ENCODE results near the gene KCNJ10.

Gene KCNJ10

GRCh38 chr1:160082926-160083325, 13.0 kb upstream of the KCNJ10 start:
- DNase-seq, result no peak

- no peak for DNase-seq
These were observed 12.5 kb upstream of the KCNJ10 start for GRCh38 chr1:160082487-160082886.

- DNase-seq, result no peak
These were observed 11.4 kb upstream of the KCNJ10 start, which contains the start of gene KCNJ9 for GRCh38 chr1:160081261-160081936. Gene KCNJ9 (plus strand): TSS chr1:160081538. CDS start chr1:160084031, 2,493 bp downstream.

- DNase-seq, result no peak
These were observed 10.6 kb upstream of the KCNJ10 start for GRCh38 chr1:160080381-160081100.

- no peak for DNase-seq
These were observed 9.5 kb upstream of the KCNJ10 start for GRCh38 chr1:160079448-160079847.

- DNase-seq, result peak; percentile 58 to 60
These were observed 8.7 kb upstream of the KCNJ10 start for GRCh38 chr1:160078512-160079195.

- DNase-seq, result no peak
These were observed 7.5 kb upstream of the KCNJ10 start for GRCh38 chr1:160077486-160077885.

GRCh38 chr1:160076295-160076694, 6.3 kb upstream of the KCNJ10 start:
- no peak for DNase-seq

- DNase-seq, result no peak
These were observed 5.9 kb upstream of the KCNJ10 start for GRCh38 chr1:160075836-160076235.

GRCh38 chr1:160074865-160075264, 4.9 kb upstream of the KCNJ10 start:
- DNase-seq, result no peak

- no peak for DNase-seq
These were observed 1.3 kb upstream of the KCNJ10 start for GRCh38 chr1:160071289-160071688.

- DNase-seq, result peak; percentile 69 to 82
These were observed 543 bp upstream of the KCNJ10 start for GRCh38 chr1:160070243-160071163.

- DNase-seq, result no peak
These were observed 1.7 kb downstream of the KCNJ10 start for GRCh38 chr1:160068225-160068624.

- no peak for DNase-seq
These were observed 2.9 kb downstream of the KCNJ10 start for GRCh38 chr1:160066829-160067745.

GRCh38 chr1:160064746-160065145, 5.2 kb downstream of the KCNJ10 start:
- DNase-seq, result no peak

- DNase-seq, result no peak
These were observed 5.8 kb downstream of the KCNJ10 start for GRCh38 chr1:160064164-160064563.

- DNase-seq, result no peak
These were observed 6.8 kb downstream of the KCNJ10 start for GRCh38 chr1:160063176-160063575.

- DNase-seq, result no peak
These were observed 7.8 kb downstream of the KCNJ10 start for GRCh38 chr1:160062230-160062532.

GRCh38 chr1:160061369-160062229, 8.4 kb downstream of the KCNJ10 start:
- no peak for DNase-seq

GRCh38 chr1:160058087-160058486, 11.9 kb downstream of the KCNJ10 start:
- DNase-seq, result no peak

GRCh38 chr1:160056648-160057169, 13.3 kb downstream of the KCNJ10 start:
- DNase-seq, result no peak

Data from CD4-positive, alpha-beta T cell treated with Interleukin-1 beta for 1 hour (primary cell).